NCI-H2196 (cell line): ENCODE results near the gene CALY.

Experiments used
- DNase-seq: peaks from one replicate; lab custom pipeline; 2025; ENCODE audit not compliant: unreplicated experiment; lab: John Stamatoyannopoulos, UW

CALY gene

GRCh38 chr10:133351408-133352318 is 15.0 kb upstream of the CALY start:
- no peak for DNase-seq

- DNase-seq: no peak
Observed at GRCh38 chr10:133350950-133351329, 14.2 kb upstream of the CALY start.

- no peak for DNase-seq
Observed at GRCh38 chr10:133350283-133350949, 13.7 kb upstream of the CALY start.

- DNase-seq: no peak
Observed at GRCh38 chr10:133349577-133350011, 12.9 kb upstream of the CALY start.

- DNase-seq: no peak
Observed at GRCh38 chr10:133349160-133349568, 12.5 kb upstream of the CALY start.

- no peak for DNase-seq
Observed at GRCh38 chr10:133347710-133348517, 11.2 kb upstream of the CALY start.

- DNase-seq: no peak
Observed at GRCh38 chr10:133346413-133346812, 9.7 kb upstream of the CALY start.

GRCh38 chr10:133344236-133344635 is 7.5 kb upstream of the CALY start:
- DNase-seq: no peak

- no peak for DNase-seq
Observed at GRCh38 chr10:133343558-133343957, 6.9 kb upstream of the CALY start.

GRCh38 chr10:133342942-133343341 is 6.2 kb upstream of the CALY start:
- DNase-seq: no peak

GRCh38 chr10:133341983-133342382 is 5.3 kb upstream of the CALY start:
- no peak for DNase-seq

GRCh38 chr10:133339708-133340380 is 3.1 kb upstream of the CALY start:
- DNase-seq: no peak

GRCh38 chr10:133338080-133339071 is 1.7 kb upstream of the CALY start:
- no peak for DNase-seq

GRCh38 chr10:133337370-133337725 is 652 bp upstream of the CALY start:
- DNase-seq: no peak

GRCh38 chr10:133336118-133336576 is 549 bp downstream of the CALY start:
- no peak for DNase-seq

GRCh38 chr10:133335246-133336117 is 1.2 kb downstream of the CALY start:
- peak; percentile 5 for DNase-seq

- DNase-seq: no peak
Observed at GRCh38 chr10:133334503-133335245, 2.0 kb downstream of the CALY start.
